ENCODE results near the gene SH3PXD2A.
"Not testable (repeated sequence)": the region's sequence is repeated elsewhere in the genome, so short reads cannot be mapped to it uniquely, and the experiment has no call there.

The SH3PXD2A gene

DNA sequence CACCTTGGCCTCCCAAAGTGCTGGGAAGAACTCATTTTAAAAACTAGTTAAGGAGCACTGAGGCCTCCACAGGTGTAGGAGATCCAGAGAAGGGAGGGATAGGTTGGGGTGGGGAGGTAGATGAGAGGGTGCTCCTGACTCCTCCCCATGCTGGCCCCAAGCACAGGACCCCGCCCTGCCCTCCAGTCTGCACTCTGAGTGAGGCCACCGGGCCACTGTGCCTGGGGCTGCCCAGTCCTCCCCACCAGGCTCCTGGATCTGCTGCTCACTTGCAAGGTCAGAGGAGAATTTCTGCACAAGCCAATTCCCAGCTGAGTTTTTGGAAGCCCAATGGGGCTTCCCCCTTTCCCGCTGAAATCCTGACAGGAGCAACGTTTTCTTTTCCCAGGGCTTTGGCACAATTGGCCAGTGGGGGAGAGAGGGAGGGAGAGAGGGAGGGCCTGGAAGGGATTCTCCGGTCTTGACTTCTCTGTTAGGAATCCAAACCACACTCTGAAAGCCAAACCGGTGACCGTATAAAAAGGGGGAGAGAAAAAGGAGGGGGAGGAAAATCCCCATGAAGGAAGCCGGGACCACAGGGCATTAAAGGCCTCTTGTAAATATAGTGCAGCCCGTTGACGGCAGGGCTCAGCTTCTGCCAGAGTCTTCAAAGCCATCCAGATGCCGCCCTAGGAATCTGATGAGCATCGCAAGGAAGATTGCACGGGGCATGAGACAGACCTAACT lies 116.2 kb downstream of the SH3PXD2A start:
- DNase-seq: peak; percentile 83

DNA sequence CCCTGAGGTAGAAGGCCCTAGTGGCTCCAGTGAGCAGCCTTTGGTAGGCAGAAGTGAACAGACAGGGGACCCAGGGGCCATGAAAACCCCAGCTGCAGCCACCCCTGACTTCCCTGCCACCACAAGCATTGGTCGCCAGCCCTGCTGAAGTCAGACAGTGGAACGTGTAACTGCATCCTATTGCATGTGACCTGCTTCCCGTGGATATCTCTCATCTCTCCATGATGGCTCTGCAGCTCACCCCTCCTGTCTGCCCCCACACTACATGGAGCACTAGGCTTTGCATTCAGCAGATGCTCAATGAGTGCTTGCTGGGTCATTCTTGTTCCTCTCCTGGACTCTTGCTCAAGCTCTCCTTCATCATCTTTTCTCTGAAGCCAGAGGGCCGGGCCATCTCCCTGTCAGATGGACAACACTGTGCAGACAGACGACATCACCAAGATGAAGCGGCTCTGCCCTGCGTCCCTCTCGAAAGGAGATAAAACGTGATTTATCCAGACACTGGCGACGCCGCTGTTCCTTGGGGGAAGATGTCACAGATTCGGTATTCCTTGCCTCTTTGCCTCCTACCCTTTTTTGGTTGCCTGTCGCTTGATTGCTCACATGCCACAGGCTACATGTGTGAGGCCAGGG lies 117.5 kb downstream of the SH3PXD2A start:
- DNase-seq: no peak

DNA sequence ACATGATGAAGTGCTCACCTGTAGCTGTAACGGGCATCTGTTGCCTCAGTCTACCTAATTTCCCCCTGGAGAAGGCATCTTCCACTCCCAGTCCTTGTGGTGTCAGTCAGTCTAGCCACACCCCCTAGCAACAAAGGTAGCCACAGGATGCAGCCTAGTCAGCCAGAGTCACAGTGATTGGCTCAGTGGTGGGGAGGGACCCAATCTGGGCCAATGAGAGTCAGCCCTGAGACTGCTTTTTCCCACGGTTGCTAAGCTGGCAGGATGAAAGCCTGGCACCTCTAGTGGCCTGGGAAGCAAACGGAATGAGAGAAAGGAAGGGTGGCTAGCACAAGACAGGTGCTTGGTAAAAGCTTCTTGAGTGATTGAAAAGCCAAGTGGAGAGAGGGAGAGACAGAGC lies 118.6 kb downstream of the SH3PXD2A start:
- no peak for DNase-seq

DNA sequence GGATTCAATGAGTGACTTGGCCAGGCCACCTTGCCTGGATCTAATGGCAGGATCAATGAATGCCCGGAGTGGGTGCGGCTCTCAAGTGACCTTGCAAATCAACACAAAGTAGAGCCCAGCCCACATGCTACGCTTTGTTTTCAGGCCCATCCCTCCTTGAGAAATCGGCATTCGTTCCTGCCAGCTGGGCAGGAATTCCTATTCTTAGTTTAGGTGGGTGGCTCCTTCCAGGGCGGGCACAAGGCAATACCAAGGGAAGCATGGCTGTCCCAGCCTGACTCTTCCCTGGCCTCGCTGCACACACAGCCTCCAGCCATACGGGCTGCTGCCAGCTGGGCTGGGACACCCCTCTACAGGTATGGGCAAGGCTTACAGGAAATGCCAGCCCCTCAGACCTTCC lies 119.3 kb downstream of the SH3PXD2A start:
- no peak for DNase-seq

DNA sequence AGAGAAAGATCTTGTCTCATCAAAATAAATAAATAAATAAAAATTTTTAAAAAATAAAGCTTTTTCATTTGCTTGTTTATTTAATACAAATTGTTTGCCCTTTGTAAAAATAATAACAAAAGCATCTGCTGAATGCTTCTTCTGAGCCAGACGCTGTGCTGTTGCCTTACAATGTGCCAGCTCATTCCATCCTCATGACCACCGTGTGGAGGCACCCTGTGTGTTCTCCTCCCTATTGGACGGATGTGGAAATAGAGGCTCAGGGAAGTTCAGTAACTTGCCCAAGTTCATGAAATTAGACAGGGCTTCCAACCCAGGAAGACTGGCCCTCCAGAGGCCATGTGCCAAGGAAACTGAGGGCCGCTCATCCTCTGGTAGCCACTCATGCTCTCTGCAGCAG lies 120.6 kb downstream of the SH3PXD2A start:
- no peak for DNase-seq

DNA sequence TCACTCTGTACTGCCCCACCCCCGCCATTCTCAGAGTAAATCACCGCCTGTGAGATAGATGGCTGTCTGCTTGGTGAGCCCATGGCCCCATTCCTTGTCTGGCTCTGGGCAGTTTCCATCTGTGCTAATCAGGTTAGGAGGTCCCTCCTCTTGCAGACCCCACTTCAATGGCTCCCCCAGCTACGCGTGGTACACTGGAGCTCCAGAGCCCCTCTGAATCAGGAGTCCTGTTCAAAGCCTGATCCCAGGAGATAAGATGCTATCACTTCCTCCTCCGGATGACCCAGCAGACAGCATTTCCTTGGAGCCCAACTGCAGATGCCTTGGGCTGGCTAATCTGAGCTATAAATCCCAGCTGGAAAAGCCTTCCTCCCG lies 122.3 kb downstream of the SH3PXD2A start:
- no peak for DNase-seq

DNA sequence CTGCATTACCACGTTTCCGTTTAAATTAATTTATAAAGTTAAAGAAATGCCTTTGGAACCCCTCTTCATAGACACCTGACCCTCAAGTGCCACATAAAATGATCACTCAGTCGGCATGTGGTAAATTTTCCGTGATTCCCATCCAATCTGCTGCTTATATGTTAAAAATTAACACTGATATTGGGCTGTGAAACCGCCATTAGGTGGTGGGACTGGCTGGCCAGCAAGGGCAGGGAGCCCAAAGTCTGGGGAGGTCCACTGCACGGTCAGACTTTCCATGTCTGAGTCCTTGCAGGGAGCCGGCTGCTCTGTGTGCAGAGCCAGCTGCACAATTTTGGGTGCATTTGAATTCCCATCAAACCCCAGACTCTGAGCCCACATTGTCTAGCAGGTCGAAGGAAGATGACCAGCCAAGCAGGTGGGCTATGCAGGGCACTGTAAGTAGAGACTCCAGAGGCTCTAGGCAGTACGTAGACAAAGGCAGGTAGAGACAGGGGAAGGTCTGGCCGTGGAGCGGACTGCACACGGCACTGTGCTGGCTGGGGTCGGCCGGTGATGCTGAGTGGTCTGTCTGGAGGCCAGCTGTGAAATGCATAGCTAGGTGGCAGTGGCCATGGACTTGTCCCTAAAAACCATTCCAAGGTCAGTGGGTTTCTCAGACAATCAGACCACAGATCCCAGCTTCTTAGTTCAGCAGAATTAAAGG lies 122.9 kb downstream of the SH3PXD2A start:
- no peak for DNase-seq

DNA sequence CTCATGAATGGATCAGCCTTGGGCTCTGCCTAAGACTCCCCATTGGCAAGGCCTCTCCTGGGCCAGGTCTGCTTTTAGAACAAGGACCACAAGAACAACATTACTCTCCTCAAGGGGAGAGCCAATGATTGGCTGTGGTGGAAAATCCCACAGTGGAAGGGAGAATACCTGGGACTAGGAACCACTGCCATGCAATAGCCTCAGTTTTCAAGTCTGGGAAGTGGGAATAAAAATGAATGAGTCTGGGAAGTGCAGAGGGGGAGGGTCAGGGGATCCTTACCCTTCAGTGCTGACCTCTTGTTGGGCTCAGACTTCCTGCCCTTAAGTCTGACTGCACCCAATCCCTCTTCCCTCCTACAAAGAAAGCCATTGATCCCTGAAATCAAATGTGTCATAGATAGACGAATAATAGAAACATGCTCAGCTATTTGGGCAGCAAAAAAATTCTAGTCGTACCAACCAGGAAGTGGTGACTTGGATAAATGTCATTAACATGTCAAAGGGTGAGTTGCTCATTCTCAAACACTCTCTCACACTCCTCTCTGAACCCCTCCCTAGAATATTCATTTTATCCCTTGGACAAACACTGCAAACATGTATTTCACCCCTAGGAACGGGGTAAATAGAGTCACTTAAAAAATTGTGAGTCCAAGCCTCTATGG lies 123.6 kb downstream of the SH3PXD2A start:
- DNase-seq: no peak

DNA sequence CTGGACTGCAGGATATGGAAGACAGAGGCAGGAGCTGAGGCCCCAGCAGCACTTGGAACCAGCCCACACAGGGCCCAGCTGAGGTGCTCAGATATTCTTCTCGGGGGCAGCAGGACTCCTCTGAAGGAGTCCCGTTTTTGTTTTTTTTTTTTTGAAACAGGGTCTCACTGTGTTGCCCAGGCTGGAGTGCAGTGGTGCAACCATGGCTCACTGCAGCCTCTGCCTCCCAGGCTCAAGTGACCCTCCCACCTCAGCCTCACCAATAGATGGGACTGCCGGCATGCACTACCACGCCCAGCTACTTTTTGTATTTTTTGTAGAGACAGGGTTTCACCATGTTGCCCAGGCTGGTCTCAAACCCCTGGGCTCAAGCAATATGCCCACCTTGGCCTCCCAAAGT lies 124.3 kb downstream of the SH3PXD2A start:
- DNase-seq: not testable (repeated sequence)

DNA sequence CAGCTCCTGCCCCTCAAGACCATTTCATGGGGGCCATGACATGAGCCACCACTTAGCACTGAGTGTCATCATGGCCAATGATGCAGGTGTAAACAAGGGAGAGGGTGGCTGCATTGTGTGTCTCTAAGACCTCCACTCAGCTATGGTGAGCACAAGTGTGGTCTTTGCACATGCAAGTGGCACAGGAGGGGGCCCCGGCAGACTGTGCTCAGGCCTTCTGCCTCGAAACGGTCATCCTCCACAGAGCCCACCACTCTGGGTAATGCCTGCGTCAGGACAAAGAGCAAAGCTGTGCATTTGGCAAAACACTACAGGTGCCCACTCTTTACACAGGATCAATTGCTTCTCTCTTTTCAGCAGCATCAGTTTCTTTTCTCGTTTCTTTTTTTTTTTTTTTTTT lies 125.5 kb downstream of the SH3PXD2A start:
- DNase-seq: no peak

DNA sequence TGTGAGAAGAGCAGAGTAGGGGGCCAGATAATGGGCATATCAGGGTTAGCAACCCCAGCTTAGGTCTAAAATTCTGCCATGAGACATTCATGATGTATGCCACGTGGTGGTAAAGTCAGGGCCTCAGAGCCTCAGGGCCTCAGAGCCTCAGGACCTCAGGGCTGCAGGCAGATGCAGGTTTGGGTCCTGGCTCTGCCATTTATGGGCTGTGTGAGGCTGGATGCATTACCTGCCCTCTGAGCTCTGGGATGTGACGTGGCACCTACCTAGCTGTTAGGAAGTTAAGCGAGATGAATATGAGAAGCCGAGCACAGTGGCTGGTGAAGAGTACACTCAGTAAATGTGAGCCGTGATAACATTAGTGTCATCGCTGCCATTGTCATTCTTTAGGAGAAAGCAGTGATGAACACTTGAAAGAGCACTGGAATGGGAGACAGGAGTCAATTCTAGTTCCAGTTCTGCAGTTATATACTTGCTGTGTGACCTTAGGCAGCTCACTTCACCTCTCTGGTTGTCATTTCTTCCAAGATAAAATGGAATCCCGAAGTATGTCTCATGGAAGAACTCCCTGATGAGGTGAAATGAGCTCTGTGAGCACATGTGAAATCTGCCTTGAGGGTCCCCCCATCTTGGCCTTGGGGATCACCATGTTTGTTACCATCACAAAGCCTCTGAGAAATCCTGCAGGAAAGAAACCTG lies 127.2 kb downstream of the SH3PXD2A start:
- DNase-seq: no peak

DNA sequence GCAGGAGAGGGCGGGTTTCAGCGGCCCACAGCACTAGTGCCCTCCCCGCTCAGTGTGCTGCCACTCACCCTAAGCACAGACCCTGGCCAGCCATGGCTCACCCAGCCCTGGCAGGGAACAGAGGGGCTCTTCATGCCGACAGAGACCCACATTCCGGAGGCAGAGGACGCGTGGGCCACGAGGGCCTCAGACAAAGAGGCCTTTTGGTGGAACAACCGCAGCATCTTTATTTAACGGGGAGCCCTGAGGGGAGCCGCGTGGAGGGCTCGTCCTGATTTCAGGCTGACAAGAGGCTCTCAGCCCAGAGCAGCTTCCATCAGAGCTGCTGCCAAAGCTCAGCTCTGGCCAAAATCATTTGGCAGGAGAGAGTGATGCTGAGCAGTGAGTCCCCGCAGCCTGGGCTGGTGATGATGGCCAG lies 127.8 kb downstream of the SH3PXD2A start:
- DNase-seq: no peak

DNA sequence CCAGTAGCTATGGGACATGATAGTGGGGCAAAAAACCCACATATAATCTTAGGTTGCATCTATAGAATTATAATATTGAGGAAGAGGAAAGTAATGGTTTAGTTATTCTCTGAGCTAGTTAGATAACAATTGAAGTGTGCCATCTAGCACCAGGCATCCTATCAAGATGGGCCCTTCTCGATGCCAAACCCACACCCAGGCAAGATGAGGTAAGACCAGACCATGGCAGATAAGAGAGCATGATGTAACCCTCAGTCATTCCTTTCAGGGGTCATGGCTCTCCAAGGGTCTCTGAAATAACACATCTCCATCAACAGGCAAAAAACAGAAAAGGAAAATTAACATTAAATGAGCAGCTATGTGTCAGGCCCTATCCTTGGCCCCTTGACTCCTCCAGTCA lies 128.7 kb downstream of the SH3PXD2A start:
- DNase-seq: no peak

DNA sequence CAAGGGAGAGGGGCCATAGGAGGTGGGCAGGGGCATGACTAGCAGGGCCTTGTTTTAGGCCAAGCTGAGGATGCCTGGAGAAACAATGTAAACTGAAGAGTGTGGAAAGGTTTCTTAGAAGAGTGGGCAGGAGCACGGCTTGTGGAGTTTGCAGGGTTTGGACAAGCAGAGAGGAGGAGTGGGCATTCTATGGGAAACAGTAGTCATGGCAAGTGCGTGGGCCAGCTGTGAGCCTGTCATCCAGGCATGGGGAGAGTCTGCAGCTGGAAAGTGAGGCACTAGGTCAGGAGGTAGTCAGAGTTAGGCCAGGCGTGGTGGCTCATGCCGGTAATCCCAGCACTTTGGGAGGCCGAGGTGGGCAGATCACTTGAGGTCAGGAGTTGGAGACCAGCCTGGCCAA lies 130.1 kb downstream of the SH3PXD2A start:
- DNase-seq: no peak

DNA sequence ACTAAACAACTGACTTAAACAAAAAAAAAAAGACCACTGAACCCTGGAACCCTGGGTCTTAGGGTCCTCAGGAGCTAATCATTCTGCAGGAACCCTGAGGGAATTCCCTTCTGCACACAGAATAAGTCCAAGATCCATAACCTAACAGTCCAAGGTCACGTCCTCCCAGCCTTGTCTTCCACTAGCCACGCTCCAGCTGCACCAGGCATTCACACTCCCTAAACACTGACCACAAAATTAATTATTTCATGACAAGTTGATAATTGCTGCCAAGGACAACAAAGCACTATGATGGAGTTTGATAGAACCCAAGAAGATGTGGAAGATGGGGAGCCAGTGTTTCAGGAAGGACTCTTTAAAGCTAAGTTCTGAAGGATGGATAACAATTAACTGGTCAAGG lies 130.6 kb downstream of the SH3PXD2A start:
- no peak for DNase-seq

DNA sequence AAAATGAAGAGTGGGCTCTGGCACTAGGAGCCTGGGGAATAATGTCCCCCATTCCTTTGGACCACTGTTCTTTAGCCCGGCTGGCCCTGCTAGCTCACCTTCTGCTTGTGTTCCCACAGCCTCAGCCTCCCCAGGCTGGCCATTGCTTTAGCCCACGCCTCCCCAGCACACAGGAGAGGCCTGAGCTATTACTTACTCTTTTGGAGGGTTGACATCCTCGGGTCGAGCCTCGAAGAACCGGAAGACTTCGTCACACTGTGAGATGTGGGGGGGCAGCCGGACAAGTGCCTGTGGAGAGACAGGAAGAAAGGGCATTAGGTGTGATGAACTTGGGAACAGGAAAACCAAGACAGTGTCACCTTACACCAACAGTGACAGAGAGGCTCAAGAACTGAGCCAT lies 131.3 kb downstream of the SH3PXD2A start:
- no peak for DNase-seq

DNA sequence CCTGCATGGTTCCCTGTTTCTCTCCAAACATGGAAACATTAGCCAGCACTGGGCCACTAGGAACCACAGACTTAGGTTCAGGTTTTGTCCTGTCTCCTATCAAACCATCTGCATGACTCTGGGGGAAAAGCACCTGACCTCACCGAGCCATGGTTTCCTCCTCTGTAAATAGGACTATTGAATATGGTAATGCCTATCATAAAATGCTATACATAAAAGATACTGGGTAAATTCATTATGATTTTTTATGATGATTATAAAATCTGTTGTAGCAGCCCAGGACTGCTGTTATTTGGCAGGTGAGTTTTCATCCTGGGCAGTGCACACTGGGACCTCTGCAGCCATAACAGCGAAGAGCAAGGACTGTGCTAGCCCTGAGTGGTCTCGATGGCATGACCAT lies 131.8 kb downstream of the SH3PXD2A start:
- no peak for DNase-seq

DNA sequence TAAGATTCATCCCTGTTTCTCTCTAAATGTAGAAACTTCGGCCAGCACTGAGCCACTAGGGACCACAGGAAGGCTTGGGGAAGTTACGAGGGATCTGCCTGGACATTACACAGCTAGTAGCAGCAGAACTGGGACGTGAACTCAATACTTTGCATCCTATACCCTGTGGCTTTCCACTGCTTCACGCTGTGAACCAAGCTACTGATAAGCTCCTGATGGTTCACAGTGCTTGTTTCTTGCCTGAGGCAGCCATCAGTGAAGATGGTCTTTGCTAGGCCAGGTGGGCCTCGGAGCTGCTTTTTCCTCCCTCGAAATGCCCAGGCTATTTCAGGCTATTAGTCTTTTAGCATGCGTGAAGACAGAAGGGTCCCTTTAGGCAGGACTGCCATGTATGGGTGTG lies 132.7 kb downstream of the SH3PXD2A start:
- no peak for DNase-seq

DNA sequence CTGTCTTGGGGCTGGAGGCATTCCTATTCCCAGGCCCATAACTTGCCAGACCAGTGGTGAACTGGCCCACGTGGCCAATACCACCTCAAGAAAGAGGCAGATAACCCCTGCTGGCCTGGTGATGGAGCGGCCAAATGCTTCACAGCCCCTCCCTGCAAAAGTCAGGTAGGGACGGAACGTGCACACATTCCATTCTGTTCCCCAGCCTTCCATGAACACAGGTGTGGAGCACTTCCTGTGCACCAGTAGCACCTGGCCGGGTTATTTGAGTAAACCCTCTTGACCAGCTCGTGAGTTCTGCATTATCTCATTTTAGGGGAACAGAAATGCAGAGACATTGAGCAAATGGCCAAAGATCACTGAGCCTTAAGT lies 134.4 kb downstream of the SH3PXD2A start:
- no peak for DNase-seq

DNA sequence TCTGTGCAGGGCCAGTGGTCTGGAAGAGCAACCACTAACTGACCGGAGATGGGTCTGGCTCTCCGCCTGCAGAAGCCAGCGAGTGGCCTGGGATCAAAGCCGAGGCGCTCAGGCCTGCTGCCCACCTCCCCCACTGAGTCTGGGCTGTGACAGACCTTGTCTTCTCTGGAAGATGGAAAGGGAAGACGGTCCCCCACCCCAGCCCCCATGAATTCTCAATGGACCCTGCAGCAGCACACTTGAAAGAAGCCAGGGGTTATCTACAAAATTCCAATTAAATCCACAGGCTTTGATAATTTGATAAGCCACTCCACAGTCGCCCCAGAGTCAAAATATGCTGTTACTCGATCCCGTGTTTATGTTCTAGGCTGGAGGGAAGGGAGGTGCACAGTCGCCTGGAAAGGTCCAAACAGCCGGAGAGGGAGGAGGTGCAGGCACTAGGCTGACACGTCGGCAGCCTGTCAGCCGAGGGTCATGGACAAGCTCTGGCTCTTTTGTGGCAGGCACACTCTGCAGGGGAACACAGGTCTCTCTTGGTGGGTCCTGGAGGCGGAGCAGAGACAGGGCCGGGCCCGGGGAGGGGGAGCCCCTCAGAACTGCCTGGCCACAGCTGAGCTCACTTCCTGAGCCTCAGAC lies 134.9 kb downstream of the SH3PXD2A start:
- no peak for DNase-seq

DNA sequence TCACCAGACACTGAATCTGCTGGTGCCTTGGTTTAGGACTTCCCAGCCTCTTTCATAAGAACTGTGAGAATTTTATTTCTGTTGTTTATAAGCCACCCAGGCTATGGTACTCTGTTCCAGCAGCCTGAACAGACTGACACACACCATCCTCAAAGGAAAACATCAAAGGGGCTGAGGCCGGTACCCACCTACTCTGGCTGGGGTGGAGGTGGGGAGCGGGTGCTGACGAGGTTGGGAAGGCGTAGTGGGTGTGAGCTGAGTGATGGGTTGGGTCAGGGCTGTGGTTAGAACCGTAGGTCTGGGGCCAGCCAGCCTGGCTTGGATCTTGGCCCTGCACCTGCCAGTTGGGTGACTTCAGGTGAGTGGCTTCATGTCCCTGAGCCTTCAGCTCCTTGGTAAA lies 136.3 kb downstream of the SH3PXD2A start:
- no peak for DNase-seq

DNA sequence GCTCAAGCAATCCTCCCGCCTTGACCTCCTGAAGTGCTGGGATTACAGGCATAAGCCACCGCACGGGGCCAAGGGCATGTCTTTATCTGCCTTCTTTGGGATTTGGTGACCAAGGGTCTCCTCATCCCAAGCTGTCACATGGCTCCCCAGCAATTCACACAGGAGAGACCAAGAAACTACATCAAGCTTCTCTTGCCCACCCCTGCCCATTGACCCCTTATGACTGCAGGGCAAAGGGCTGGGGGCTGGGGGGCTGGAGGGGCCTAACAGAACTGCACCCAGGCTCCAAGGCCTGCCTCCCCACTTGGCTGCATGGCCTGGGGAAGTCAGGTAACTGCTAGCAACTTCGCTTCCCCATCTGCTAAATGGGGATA lies 137.1 kb downstream of the SH3PXD2A start:
- no peak for DNase-seq
